SH-SY5Y (cell line): ENCODE data around the gene CKAP2.

ENCODE experiments used
- GATA2 ChIP-seq: IDR thresholded peaks from 2 replicates; pipeline ENCODE4 v1.6.1; 2011; ENCODE audit warnings: mild to moderate bottlenecking, low read depth, low read length
- GATA3 ChIP-seq: IDR thresholded peaks from 2 replicates; pipeline ENCODE4 v1.6.1; 2011; ENCODE audit warnings: low read depth, mild to moderate bottlenecking, low read length, moderate library complexity

GRCh38 chr13:52432456-52432855, 22.8 kb upstream of the CKAP2 start:
- no peak for TF ChIP-seq GATA3
- TF ChIP-seq GATA2, result no peak
